B cell (primary cell): ENCODE measurements around the gene STPG1.

ENCODE experiments used
- CTCF ChIP-seq: fragments of 200-600 bp; IDR thresholded peaks from one replicate; pipeline ENCODE4 v1.8.0; 2022; ENCODE audit warnings: antibody characterized with exemption, mild to moderate bottlenecking
- EZH2 ChIP-seq: IDR thresholded peaks from 2 replicates; pipeline ENCODE4 v1.6.1; 2012; ENCODE audit warnings: borderline replicate concordance, low read depth, mild to moderate bottlenecking, moderate library complexity, low read length; ENCODE audit not compliant: insufficient read depth, poor library complexity, severe bottlenecking

- TF ChIP-seq EZH2 (no peak), CTCF (no peak)
Observed at GRCh38 chr1:24420547-24420946, 7.0 kb upstream of the STPG1 start.
